Measurements from ENCODE around the gene CDC14B.
A peak's percentile ranks its signal among the peaks of the same experiment; 100 is the strongest.
"Not testable (repeated sequence)": the region's sequence is repeated elsewhere in the genome, so short reads cannot be mapped to it uniquely, and the experiment has no call there.

Gene CDC14B

DNA sequence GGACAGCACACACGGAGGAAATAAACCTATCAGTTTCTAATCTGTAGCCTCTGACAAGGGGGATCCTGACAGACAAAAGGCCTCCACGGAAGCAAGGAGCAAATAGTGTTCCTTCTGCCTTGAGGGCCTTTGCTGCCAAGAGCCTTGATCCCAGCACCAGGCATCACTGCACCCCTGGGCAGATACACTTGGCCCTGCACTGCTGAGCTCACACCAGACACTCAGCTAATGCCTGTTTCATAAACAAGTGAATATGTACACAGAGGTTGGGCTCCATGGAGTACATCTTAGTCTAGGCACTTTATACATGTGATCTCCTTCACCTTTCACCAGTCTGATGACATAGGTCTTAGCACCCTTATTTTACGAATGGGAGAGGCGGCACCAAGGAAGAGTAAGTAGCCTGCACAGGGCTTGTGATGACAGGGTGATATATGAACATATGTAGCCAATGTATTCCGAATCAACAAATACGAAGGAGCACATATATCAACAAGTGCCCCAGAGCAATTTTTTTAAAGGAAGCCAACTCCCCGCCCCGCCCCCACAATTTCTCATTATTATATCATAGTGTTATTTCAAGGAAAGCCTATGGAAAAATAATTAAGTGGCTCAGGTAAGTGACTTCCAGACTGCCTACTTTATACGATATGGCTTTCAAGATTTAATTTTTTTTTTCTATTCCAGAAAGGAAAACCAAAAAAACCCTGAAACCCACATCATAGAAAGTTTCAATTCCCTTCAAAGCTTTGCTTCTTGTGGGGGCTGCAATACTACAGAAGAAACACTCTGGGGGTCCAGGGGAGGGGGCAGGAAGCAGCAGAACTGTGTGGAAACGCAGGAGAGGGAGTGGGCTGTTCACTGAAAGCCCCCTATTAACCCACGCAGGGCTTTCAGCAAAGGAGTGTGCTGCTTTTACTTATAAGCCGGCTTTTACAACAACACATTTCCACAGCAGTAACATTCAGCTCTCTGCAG is 32.0 kb downstream of the CDC14B start:
- no peak for TF ChIP-seq ZNF274 (IDR thresholded peaks at IDR 0.05; ENCODE audit: low read depth, low read length)

DNA sequence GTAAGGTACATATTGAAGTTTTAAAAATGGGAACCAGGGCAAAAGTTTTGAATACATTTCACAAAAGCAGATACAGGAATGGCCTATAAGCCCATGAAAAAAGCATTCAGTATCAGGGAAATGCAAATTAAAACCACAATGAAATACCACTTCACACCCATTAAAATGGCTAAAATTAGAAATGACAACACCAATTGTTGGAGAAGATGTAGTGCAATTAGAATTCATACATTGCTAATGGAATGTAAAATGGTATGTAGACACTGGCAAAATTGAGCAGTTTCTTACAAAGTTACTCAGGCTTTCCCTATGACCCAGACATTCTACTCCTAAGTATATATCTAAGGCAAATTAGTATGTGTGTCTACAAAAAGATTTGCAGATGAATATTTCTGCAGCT is 34.2 kb downstream of the CDC14B start:
- no peak for TF ChIP-seq ZNF274 (IDR thresholded peaks at IDR 0.05; ENCODE audit: low read depth, low read length)
- H3K4me3 ChIP-seq (ENCODE audit: low read length), result no peak overlapping the region

More for the DNA sequence above, 32.0 kb downstream of the CDC14B start:
- no peak overlapping the region for H3K4me3 ChIP-seq (ENCODE audit: low read length)

DNA sequence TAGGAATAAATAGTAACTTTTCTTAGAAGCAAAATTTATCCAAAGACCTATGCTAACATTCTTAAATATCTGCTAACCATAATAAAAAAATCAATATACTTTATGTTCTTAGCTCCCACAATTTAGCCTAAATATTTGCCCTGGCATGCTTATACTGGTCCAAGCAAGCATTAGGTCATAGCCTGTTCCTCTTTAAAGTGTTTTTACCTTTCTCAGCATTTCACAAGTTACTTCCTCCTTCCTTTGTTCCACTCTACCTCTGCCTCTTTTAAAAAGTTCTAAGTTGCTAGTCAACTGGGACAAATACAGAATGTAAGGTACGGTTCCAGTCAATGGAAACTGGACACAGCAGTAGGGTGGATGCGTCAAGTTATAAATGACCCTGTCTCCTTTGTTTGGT is 37.4 kb downstream of the CDC14B start:
- not testable (repeated sequence) for H3K4me3 ChIP-seq (ENCODE audit: low read length)

DNA sequence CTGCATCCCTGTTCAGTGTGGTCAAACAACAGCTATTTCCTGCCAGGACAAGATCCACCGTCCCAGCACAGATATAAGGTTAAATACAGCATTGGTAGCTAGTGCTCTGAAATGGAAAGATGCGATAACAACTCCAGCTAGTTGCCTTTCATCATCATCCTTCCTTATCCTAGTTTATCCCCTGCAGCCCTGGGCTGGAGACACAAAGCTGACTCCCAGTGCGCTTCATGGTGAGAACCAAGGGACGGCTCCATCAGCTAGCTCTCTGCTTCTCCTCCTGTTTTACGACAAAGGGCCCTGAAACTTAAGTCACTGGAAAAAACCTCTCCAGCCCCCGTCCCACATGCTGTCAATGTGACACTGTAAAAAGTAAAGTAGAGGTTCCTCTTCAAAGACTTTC is 37.9 kb downstream of the CDC14B start:
- TF ChIP-seq ZNF274 (IDR thresholded peaks at IDR 0.05; ENCODE audit: low read depth, low read length), result no peak

DNA sequence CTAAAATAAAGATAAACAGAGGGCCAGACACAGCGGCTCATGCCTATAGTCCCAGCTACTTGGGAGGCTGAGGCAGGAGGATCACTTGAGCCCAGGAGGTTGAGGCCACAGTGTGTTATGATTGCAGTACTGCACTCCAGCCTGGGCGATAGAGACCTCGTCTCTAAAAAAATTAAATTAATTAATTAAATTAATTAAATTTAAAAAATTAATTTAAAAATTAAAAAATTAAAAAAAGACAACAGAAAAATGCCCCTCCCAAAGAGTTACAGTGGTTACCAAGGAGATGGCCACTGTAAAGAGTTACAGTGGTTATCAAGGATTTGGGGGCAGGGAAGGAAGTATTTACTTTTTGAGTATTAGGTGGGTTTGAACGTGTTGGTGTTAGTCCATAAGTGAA is 38.3 kb downstream of the CDC14B start:
- H3K4me3 ChIP-seq (ENCODE audit: low read length), result no peak overlapping the region
- no peak for TF ChIP-seq ZNF274 (IDR thresholded peaks at IDR 0.05; ENCODE audit: low read depth, low read length)

More for the DNA sequence above, 37.9 kb downstream of the CDC14B start:
- no peak overlapping the region for H3K4me3 ChIP-seq (ENCODE audit: low read length)

DNA sequence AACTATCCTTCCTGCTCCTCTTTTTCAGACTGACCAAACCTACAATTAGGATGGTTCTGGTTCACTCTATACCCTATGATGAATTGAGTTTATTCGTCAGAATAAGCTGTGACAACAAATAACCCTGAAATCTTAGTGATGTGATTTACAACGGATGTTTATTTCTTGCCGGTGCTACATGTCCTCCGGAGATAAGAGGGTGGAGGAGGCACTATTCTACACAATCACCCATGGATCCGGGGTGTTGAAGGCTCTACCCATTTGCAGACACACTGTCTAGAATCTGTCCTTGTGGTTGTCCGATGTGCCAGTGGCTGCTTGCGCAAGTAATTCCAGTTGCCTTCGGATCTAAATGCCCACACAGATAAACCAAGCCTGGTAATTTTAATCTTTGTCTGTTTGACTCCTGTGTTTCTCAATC is 44.7 kb downstream of the CDC14B start:
- no peak for TF ChIP-seq ZNF274 (IDR thresholded peaks at IDR 0.05; ENCODE audit: low read depth, low read length)
- H3K4me3 ChIP-seq (ENCODE audit: low read length), result no peak overlapping the region

DNA sequence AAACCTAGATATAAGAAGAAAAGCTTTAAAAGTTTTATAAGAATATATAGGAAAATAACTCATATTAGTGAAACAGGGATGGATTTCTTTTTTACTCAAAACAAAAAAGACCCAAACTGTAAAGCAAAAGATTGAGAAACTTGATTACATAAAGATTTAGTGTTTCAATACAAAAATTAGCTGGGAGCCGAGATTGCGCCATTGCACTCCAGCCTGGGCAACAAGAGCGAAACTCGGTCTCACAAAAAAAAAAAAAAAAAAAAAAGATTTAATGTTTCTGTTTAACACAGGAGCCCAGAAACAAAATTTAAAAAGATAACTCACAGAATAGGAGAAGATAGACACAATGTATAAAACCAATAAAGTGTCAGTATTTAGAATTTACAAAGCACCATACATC is 45.2 kb downstream of the CDC14B start:
- TF ChIP-seq ZNF274 (IDR thresholded peaks at IDR 0.05; ENCODE audit: low read depth, low read length), result no peak
- H3K4me3 ChIP-seq (ENCODE audit: low read length), result no peak overlapping the region

DNA sequence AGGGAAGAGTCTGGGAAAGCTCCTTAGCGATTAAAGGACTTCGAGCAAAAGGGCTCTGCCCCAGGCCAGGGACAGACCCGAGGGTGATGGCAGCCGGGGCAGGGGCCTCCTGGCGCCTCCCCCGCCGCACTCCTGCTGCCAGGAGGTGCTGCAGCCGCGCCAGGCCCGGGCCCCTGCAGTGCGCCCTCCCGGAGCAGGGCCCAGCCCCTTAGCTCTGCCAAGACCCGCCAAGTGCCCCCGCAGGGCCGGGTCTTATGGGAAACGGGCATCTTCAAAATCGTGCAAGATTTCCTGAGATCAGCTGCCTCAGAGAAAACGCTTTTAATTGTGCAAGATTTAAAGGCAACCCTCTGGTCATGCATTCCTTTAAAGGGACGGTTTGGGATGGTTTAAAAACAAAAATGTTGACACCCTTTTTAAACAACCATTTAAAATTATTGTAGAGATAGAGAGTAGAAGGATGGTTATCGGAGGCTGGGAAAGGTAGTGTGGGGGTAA is 52.4 kb downstream of the CDC14B start:
- no peak for TF ChIP-seq ZNF274 (IDR thresholded peaks at IDR 0.05; ENCODE audit: low read depth, low read length)
- H3K4me3 ChIP-seq (ENCODE audit: low read length), result peak overlapping the region; percentile 68

DNA sequence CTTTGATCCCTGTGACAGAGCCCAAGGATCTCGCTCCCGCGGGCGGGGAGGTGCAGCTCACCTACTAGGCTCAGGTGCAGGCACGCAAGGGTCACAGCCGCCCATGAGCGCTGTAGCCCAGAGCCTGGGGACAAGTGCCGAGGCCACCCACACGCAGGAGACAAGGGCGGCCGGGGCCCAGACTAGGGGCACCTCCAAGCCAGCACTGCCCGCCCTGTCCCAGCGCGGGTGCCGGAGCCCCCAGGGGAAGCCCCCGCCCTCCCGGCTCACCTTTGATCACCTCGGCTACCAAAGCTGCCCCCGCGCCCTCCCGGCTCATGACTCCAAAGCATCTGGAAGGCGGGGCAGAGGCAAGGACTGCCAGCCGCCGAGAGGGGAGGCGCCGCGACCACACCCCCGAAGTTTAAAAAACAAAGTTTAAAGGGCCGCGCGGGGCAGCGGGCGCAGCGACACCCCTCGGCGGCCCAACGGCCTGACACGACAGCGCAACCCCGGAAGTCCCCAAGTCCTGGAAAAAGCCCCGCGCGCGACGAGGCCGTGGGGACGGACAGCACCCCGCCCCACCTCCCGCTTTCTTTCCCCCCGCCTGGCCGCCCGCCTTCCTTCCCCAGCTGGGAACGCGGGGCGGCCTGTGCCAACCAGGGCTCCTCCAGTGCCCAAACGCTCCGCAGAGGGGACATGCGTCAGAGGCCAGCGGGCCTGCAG is 53.0 kb downstream of the CDC14B start:
- TF ChIP-seq ZNF274 (IDR thresholded peaks at IDR 0.05; ENCODE audit: low read depth, low read length), result no peak
- H3K4me3 ChIP-seq (ENCODE audit: low read length), result peak overlapping the region; percentile 68

DNA sequence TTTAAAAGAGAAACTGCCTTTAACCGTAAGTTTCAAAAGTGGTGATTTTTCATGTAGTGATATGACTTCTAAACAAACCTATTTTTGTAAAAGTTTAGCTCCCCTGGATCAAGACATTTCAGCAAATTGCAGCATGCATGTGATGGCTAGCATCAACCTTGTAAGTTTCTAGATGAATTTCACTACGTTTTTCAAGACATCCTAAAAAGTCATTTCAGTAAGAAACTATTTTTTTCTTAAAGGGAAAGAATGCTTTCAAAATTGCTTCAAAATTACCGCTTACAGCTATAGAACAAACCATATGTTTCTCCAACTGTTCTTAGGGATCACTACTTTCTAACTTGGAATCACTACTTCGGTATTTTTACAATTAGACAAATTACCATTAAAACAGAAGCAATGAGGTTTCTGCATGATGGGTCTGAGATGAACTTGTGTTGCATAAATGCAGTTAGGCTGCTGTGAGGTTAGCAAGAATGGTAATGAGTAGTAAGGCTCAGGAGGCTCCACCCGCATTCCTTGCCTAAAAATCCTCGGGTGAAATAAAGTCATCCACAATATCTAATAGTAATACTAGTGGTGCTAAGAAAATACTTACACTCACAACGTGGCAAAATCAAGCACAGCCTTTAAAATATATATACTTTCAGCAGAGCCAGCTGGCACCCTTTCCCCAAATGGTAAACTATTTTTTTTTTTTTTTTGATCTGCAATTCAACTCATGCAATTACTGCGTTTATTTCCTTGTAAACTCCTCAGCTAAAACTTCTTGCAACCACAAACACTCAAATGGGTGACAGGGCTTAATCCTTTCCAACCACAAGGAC is 53.8 kb downstream of the CDC14B start:
- no peak for TF ChIP-seq ZNF274 (IDR thresholded peaks at IDR 0.05; ENCODE audit: low read depth, low read length)
- H3K4me3 ChIP-seq (ENCODE audit: low read length), result peak overlapping the region; percentile 68

DNA sequence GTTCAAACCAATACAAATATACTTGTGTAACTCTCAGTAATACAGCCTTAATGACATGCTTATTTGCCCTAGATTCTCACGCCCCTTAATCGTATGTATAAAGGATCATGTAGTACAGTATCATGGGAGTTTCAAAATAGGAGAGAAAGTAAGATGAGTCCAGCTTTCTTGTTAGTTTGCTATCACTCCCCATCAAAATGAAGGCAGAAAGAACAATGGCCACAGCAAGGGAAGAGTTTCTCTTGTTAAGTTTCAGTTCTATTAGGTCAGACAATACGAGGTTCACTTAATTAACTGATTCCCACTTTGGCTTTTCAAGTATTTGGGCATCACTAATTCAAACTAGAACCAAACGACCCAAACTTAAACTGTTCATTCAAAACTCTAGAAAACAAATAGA is 55.4 kb downstream of the CDC14B start:
- TF ChIP-seq ZNF274 (IDR thresholded peaks at IDR 0.05; ENCODE audit: low read depth, low read length), result no peak
- no peak overlapping the region for H3K4me3 ChIP-seq (ENCODE audit: low read length)

DNA sequence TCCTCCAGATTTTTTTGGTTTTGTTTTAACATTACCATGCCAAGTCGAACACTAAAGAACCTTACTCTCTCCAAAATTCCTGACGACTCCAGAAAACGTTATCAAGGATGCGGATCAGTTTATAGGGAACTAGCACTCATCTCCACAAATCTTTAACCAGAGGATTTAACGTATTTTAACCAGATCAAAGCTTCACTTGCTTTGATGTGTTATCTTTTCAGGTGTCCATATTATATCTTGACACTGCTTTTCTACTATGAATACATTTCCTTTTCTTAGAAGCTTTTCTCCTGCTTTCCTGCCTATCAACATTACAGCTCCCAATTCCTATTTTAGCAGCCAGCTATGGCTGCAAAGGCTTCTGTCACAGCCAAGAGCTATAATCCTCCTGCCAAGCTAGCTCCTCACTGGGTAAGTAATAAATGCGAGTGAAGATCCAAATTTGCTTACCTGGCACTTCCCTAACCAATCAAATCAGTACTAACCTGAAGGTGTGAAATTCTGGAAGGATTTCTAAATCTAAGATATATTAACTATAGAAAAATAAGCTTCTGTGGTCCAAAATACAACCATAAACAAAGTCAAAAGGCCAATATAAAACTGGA is 60.2 kb downstream of the CDC14B start:
- TF ChIP-seq ZNF274 (IDR thresholded peaks at IDR 0.05; ENCODE audit: low read depth, low read length), result no peak
- no peak overlapping the region for H3K4me3 ChIP-seq (ENCODE audit: low read length)

DNA sequence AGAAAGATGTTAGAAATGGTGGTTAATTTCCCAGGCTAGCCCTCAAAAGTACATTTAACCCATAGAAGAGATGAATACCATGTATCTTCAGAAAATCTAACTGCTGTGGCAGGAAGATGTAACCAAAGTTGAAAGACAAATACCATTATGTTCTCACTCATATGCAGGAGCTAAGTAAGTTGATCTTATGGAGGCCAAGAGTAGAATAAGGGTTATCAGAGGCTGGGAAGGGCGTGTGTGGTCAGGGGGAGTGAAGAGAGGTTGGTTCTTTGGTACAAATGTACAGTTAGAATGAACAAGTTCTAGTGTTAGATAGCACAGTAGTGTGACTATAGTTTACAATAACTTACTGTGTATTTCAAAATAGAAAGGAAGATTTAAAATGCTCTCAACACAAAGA is 61.7 kb downstream of the CDC14B start:
- H3K4me3 ChIP-seq (ENCODE audit: low read length), result no peak overlapping the region
- no peak for TF ChIP-seq ZNF274 (IDR thresholded peaks at IDR 0.05; ENCODE audit: low read depth, low read length)

All from GM08714 (cell line).